GM20431 (cell line): ENCODE results near the gene RNPEP.
"Not testable (repeated sequence)": the region's sequence is repeated elsewhere in the genome, so short reads cannot be mapped to it uniquely, and the experiment has no call there.

Experiments
- in situ Hi-C: fragments of 300-500 bp; cut with MseI, MboI; formaldehyde crosslinking; loops from one replicate; pipeline ENCODE4 v1.15.0; 2020; ENCODE audit warnings: low sequenced_read_pairs; ENCODE audit not compliant: unreplicated experiment

Gene RNPEP

DNA sequence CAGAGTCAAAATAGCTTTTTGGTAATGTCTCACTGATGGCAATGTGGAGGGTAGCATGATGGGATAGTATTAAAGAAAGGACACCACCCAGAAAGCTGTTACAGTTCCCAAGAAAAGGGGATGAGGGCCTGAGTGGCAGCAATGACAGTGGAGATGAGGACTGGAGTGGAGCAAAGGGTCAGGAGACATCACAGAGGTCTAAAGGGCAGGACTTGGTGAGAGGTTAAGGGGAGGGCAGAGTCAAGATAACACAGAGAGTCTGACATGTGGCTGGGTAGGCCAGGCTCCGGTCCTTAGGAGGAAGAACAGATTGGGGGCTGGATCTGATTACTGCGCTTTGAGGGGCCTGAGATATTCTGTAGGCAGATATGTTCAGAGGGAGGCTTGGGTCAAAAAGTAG is 47.3 kb downstream of the RNPEP start:
- in situ Hi-C loops = no loop called here

- in situ Hi-C loops = no loop called here
Measured at GRCh38 chr1:202031796-202032195, 49.3 kb downstream of the RNPEP start.

- in situ Hi-C loops = no loop called here
Measured at GRCh38 chr1:202034149-202034682, 51.8 kb downstream of the RNPEP start.

DNA sequence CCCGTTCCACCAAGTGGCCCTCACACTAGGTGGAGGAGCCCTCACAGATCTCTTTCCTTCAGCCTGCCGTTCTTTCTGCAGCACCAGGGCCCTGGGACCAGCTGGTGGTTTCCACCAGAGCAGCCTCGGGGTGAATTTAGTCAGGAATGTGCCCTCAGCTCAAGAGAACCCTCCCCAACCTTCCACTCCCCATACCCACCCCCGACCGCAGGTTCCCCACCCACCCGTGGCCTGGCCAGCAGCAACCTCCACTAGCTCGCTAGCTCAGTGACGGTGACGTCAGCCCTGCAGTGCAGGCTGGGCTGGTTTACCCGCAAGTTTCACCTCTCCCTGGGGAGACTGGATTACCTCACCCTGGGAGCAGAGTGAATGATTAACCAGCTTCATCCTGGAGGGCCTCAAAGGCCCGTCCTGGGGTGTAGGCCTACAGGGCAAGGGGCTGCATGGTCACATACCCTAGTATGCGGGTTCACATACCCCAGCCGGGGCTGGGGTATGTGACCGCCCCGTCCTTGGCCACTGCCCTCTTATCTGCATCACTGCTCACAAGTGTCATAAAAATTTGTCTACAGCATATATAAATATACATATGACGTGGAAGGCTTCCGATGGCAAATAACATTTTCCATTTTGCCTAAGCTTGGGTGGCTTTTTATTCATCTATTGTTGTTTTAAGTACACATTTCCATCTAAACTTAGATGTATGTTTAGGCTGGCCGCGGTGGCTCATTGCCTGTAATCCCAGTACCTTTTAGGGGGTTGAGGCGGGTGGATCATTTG is 52.4 kb downstream of the RNPEP start:
- in situ Hi-C loops = no loop called here

GRCh38 chr1:202036595-202037387 is 54.3 kb downstream of the RNPEP start:
- in situ Hi-C loops = no loop called here

- in situ Hi-C loops = no loop called here
Measured at GRCh38 chr1:202037706-202038296, 55.4 kb downstream of the RNPEP start.

DNA sequence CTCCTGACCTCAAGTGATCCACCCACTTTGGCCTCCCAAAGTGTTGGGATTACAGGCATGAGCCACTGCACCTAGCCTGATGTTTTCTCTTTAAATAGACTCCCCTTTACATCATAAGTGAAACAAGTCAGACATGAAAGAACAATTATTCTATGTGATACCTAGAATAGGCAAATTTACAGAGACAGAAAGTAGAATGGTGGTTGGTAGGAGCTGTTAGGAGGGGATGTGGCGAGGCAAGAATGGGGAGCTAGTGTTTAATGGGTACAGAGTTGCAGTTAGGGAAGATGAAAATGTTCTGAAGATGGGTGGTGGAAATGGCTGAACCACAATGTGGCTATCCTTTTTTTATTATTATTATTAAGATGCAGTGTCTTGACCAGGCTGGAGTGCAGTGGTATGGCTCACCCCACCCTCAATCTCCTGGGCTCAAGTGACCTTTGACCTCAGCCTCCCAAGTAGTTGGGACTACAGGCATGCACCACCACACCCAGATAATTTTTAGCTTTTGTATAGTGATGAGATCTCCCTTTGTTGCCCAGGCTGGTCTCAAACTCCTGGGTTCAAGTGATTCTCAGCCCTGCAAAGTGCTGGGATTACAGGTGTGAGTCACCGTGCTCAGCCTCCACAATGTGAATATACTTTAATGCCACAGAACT is 56.4 kb downstream of the RNPEP start:
- in situ Hi-C loops = no loop called here

GRCh38 chr1:202045705-202046104 is 63.3 kb downstream of the RNPEP start:
- in situ Hi-C loops = no loop called here

GRCh38 chr1:202046227-202046626 is 63.8 kb downstream of the RNPEP start:
- in situ Hi-C loops = no loop called here

- in situ Hi-C loops = no loop called here
Measured at GRCh38 chr1:202046748-202047708, 64.6 kb downstream of the RNPEP start.

DNA sequence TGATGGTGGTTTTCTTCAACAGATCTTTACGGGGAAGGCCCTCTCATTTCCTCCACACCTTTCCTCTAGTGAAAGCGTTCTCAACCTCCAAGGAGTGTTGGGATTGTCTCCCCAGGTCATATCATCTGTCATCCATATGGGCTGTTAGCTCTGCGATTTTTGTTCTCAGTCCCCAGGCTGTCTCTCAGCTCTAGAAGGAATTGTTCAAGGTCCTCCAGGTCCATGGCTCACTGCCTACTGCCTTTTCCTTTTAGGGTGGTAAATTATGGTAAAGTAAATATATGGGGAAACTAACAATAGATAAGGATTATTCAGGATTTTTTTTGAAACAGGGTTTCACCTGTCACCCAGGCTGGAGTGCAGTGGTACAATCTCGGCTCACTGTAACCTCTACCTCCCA is 65.5 kb downstream of the RNPEP start:
- in situ Hi-C loops = no loop called here

GRCh38 chr1:202049129-202049528 is 66.7 kb downstream of the RNPEP start:
- in situ Hi-C loops = no loop called here

DNA sequence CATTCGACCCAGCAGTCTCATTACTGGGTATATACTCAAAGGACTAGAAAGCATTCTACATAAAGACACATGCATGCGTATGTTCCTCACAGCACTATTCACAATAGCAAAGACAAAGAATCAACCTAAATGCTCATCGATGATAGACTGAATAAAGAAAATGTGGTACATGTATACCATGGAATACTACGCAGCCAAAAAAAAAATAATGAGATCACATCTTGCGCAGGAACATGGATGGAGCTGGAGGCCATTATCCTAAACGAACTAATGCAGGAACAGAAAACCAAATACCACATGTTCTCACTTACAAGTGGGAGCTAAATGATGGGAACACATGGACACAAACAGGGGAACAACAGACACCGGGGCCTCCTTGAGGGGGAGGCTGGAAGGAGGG is 71.6 kb downstream of the RNPEP start:
- in situ Hi-C loops = no loop called here

- in situ Hi-C loops = not testable (repeated sequence)
Measured at GRCh38 chr1:202054673-202055072, 72.2 kb downstream of the RNPEP start.
